Inflammatory macrophage (primary cell): ENCODE measurements around the gene BCAR3.

Experiments used
- DNase-seq, 2 donors: peaks; one replicate each; pipeline ENCODE4 v3.0.0-alpha.2; 2020 to 2022

BCAR3 gene

GRCh38 chr1:93533677-93534076 lies 148.0 kb downstream of the BCAR3 start:
- DNase-seq: no peak

GRCh38 chr1:93532780-93533378 lies 148.8 kb downstream of the BCAR3 start:
- no peak for DNase-seq

GRCh38 chr1:93531193-93531592 lies 150.4 kb downstream of the BCAR3 start:
- no peak for DNase-seq

- no peak for DNase-seq
Measured at GRCh38 chr1:93528412-93528811, 153.2 kb downstream of the BCAR3 start.

GRCh38 chr1:93526431-93526830 lies 155.2 kb downstream of the BCAR3 start:
- no peak for DNase-seq

- no peak for DNase-seq
Measured at GRCh38 chr1:93525431-93525830, 156.2 kb downstream of the BCAR3 start.

GRCh38 chr1:93522721-93523120 lies 158.9 kb downstream of the BCAR3 start:
- no peak for DNase-seq

- DNase-seq: no peak
Measured at GRCh38 chr1:93521618-93522017, 160.0 kb downstream of the BCAR3 start.

GRCh38 chr1:93519199-93519829 lies 162.3 kb downstream of the BCAR3 start:
- no peak for DNase-seq

GRCh38 chr1:93518516-93518915 lies 163.1 kb downstream of the BCAR3 start:
- DNase-seq: no peak

GRCh38 chr1:93516164-93516563 lies 165.5 kb downstream of the BCAR3 start:
- DNase-seq: no peak
